ENCODE data around the gene MORC1.
"Not testable (repeated sequence)": the region's sequence is repeated elsewhere in the genome, so short reads cannot be mapped to it uniquely, and the experiment has no call there.

The MORC1 gene

GRCh38 chr3:109095166-109095565 lies 22.8 kb downstream of the MORC1 start:
- H3K4me3 ChIP-seq (ENCODE audit: low read depth, low read length) = no peak overlapping the region
- H3K4me1 ChIP-seq (ENCODE audit: control insufficient read depth, insufficient read depth, low read length) = no peaks in the 10 kb centered on the region
- no peaks in the 10 kb centered on the region for H3K27me3 ChIP-seq (ENCODE audit: control insufficient read depth, insufficient read depth, low read length)
- H3K9ac ChIP-seq (ENCODE audit: low read depth, low read length) = no peak overlapping the region
- no peaks in the 10 kb centered on the region for H3K36me3 ChIP-seq (ENCODE audit: control insufficient read depth, insufficient read depth, low read length)
- no peaks in the 10 kb centered on the region for H3K9me3 ChIP-seq (ENCODE audit: control insufficient read depth, insufficient read depth, low read length)

- H3K9ac ChIP-seq (ENCODE audit: low read depth, low read length) = no peak overlapping the region
- H3K9me3 ChIP-seq (ENCODE audit: control insufficient read depth, insufficient read depth, low read length) = no peaks in the 10 kb centered on the region
- H3K27me3 ChIP-seq (ENCODE audit: control insufficient read depth, insufficient read depth, low read length) = no peaks in the 10 kb centered on the region
- no peaks in the 10 kb centered on the region for H3K4me1 ChIP-seq (ENCODE audit: control insufficient read depth, insufficient read depth, low read length)
- H3K4me3 ChIP-seq (ENCODE audit: low read depth, low read length) = no peak overlapping the region
- H3K36me3 ChIP-seq (ENCODE audit: control insufficient read depth, insufficient read depth, low read length) = no peaks in the 10 kb centered on the region
Observed at GRCh38 chr3:109093561-109093960, 24.4 kb downstream of the MORC1 start.

GRCh38 chr3:109091846-109092245 lies 26.1 kb downstream of the MORC1 start:
- Histone ChIP-seq H3K36me3 (ENCODE audit: control insufficient read depth, insufficient read depth, low read length) (no peaks in the 10 kb centered on the region), H3K27me3 (ENCODE audit: control insufficient read depth, insufficient read depth, low read length) (no peaks in the 10 kb centered on the region), H3K9me3 (ENCODE audit: control insufficient read depth, insufficient read depth, low read length) (no peaks in the 10 kb centered on the region), H3K4me3 (ENCODE audit: low read depth, low read length) (no peak overlapping the region), H3K4me1 (ENCODE audit: control insufficient read depth, insufficient read depth, low read length) (no peaks in the 10 kb centered on the region), H3K9ac (ENCODE audit: low read depth, low read length) (no peak overlapping the region)

GRCh38 chr3:109089265-109089664 lies 28.7 kb downstream of the MORC1 start:
- Histone ChIP-seq H3K27me3 (ENCODE audit: control insufficient read depth, insufficient read depth, low read length) (no peaks in the 10 kb centered on the region), H3K4me3 (ENCODE audit: low read depth, low read length) (no peak overlapping the region), H3K9ac (ENCODE audit: low read depth, low read length) (no peak overlapping the region), H3K36me3 (ENCODE audit: control insufficient read depth, insufficient read depth, low read length) (no peaks in the 10 kb centered on the region), H3K9me3 (ENCODE audit: control insufficient read depth, insufficient read depth, low read length) (no peaks in the 10 kb centered on the region), H3K4me1 (ENCODE audit: control insufficient read depth, insufficient read depth, low read length) (no peaks in the 10 kb centered on the region)

GRCh38 chr3:109081746-109082510 lies 36.0 kb downstream of the MORC1 start:
- no peak overlapping the region for H3K4me3 ChIP-seq (ENCODE audit: low read depth, low read length)
- no peaks in the 10 kb centered on the region for H3K27me3 ChIP-seq (ENCODE audit: control insufficient read depth, insufficient read depth, low read length)
- no peak overlapping the region for H3K9ac ChIP-seq (ENCODE audit: low read depth, low read length)
- H3K4me1 ChIP-seq (ENCODE audit: control insufficient read depth, insufficient read depth, low read length) = no peaks in the 10 kb centered on the region
- no peaks in the 10 kb centered on the region for H3K36me3 ChIP-seq (ENCODE audit: control insufficient read depth, insufficient read depth, low read length)
- H3K9me3 ChIP-seq (ENCODE audit: control insufficient read depth, insufficient read depth, low read length) = no peaks in the 10 kb centered on the region

- not testable (repeated sequence) for H3K4me3 ChIP-seq (ENCODE audit: low read depth, low read length); H3K9me3 ChIP-seq (ENCODE audit: control insufficient read depth, insufficient read depth, low read length); H3K27me3 ChIP-seq (ENCODE audit: control insufficient read depth, insufficient read depth, low read length); H3K4me1 ChIP-seq (ENCODE audit: control insufficient read depth, insufficient read depth, low read length); H3K9ac ChIP-seq (ENCODE audit: low read depth, low read length); H3K36me3 ChIP-seq (ENCODE audit: control insufficient read depth, insufficient read depth, low read length)
Observed at GRCh38 chr3:109080090-109080489, 37.8 kb downstream of the MORC1 start.

GRCh38 chr3:109073116-109073515 lies 44.8 kb downstream of the MORC1 start:
- Histone ChIP-seq H3K4me1 (ENCODE audit: control insufficient read depth, insufficient read depth, low read length) (no peaks in the 10 kb centered on the region), H3K27me3 (ENCODE audit: control insufficient read depth, insufficient read depth, low read length) (no peaks in the 10 kb centered on the region), H3K9me3 (ENCODE audit: control insufficient read depth, insufficient read depth, low read length) (no peaks in the 10 kb centered on the region), H3K36me3 (ENCODE audit: control insufficient read depth, insufficient read depth, low read length) (no peaks in the 10 kb centered on the region), H3K9ac (ENCODE audit: low read depth, low read length) (no peak overlapping the region), H3K4me3 (ENCODE audit: low read depth, low read length) (no peak overlapping the region)

GRCh38 chr3:109072194-109072593 lies 45.7 kb downstream of the MORC1 start:
- Histone ChIP-seq H3K36me3 (ENCODE audit: control insufficient read depth, insufficient read depth, low read length) (no peaks in the 10 kb centered on the region), H3K9ac (ENCODE audit: low read depth, low read length) (no peak overlapping the region), H3K27me3 (ENCODE audit: control insufficient read depth, insufficient read depth, low read length) (no peaks in the 10 kb centered on the region), H3K9me3 (ENCODE audit: control insufficient read depth, insufficient read depth, low read length) (no peaks in the 10 kb centered on the region), H3K4me1 (ENCODE audit: control insufficient read depth, insufficient read depth, low read length) (no peaks in the 10 kb centered on the region), H3K4me3 (ENCODE audit: low read depth, low read length) (no peak overlapping the region)

GRCh38 chr3:109071350-109072142 lies 46.4 kb downstream of the MORC1 start:
- Histone ChIP-seq H3K4me1 (ENCODE audit: control insufficient read depth, insufficient read depth, low read length) (no peaks in the 10 kb centered on the region), H3K27me3 (ENCODE audit: control insufficient read depth, insufficient read depth, low read length) (no peaks in the 10 kb centered on the region), H3K9me3 (ENCODE audit: control insufficient read depth, insufficient read depth, low read length) (no peaks in the 10 kb centered on the region), H3K4me3 (ENCODE audit: low read depth, low read length) (no peak overlapping the region), H3K9ac (ENCODE audit: low read depth, low read length) (no peak overlapping the region), H3K36me3 (ENCODE audit: control insufficient read depth, insufficient read depth, low read length) (no peaks in the 10 kb centered on the region)

- no peaks in the 10 kb centered on the region for H3K36me3 ChIP-seq (ENCODE audit: control insufficient read depth, insufficient read depth, low read length)
- H3K9ac ChIP-seq (ENCODE audit: low read depth, low read length) = no peak overlapping the region
- H3K9me3 ChIP-seq (ENCODE audit: control insufficient read depth, insufficient read depth, low read length) = no peaks in the 10 kb centered on the region
- no peaks in the 10 kb centered on the region for H3K27me3 ChIP-seq (ENCODE audit: control insufficient read depth, insufficient read depth, low read length)
- no peaks in the 10 kb centered on the region for H3K4me1 ChIP-seq (ENCODE audit: control insufficient read depth, insufficient read depth, low read length)
- H3K4me3 ChIP-seq (ENCODE audit: low read depth, low read length) = no peak overlapping the region
Observed at GRCh38 chr3:109070211-109070610, 47.7 kb downstream of the MORC1 start.

GRCh38 chr3:109066864-109067263 lies 51.1 kb downstream of the MORC1 start:
- Histone ChIP-seq H3K4me1 (ENCODE audit: control insufficient read depth, insufficient read depth, low read length) (no peaks in the 10 kb centered on the region), H3K27me3 (ENCODE audit: control insufficient read depth, insufficient read depth, low read length) (no peaks in the 10 kb centered on the region), H3K4me3 (ENCODE audit: low read depth, low read length) (no peak overlapping the region), H3K9me3 (ENCODE audit: control insufficient read depth, insufficient read depth, low read length) (no peaks in the 10 kb centered on the region), H3K36me3 (ENCODE audit: control insufficient read depth, insufficient read depth, low read length) (no peaks in the 10 kb centered on the region), H3K9ac (ENCODE audit: low read depth, low read length) (no peak overlapping the region)

- H3K4me3 ChIP-seq (ENCODE audit: low read depth, low read length) = no peak overlapping the region
- no peaks in the 10 kb centered on the region for H3K4me1 ChIP-seq (ENCODE audit: control insufficient read depth, insufficient read depth, low read length)
- H3K27me3 ChIP-seq (ENCODE audit: control insufficient read depth, insufficient read depth, low read length) = no peaks in the 10 kb centered on the region
- no peak overlapping the region for H3K9ac ChIP-seq (ENCODE audit: low read depth, low read length)
- no peaks in the 10 kb centered on the region for H3K9me3 ChIP-seq (ENCODE audit: control insufficient read depth, insufficient read depth, low read length)
- no peaks in the 10 kb centered on the region for H3K36me3 ChIP-seq (ENCODE audit: control insufficient read depth, insufficient read depth, low read length)
Observed at GRCh38 chr3:109059264-109059663, 58.7 kb downstream of the MORC1 start.
